Measurements from ENCODE around the gene PHF14. TPM values are rescaled to one million over a fixed set of nuclear protein-coding genes. Genes with fewer than 3 reads are reported as not detected.

PHF14 gene
- 19.0 to 23.4 TPM (median 22.6 TPM) in 5 replicates for total RNA-seq (2022; extraction: Qiagen RNA extraction; ENCODE audit: low read depth)

GRCh38 chr7:10973061-10973941, at the start of gene PHF14:
PHF14 (plus strand) TSS chr7:10973872; CDS start chr7:10974324, 452 bp downstream.

